Mesenchymal stem cell (in vitro differentiated cells and primary cell): ENCODE measurements around the gene ARFRP1.
A peak's percentile ranks its signal among the peaks of the same experiment; 100 is the strongest.

Experiments
- DNase-seq: peaks from one replicate; pipeline ENCODE4 v3.0.0-alpha.2; 2013
- H2AFZ ChIP-seq: one replicate; pipeline ENCODE4 v1.6.1; 2013; ENCODE audit warnings: low read depth, mild to moderate bottlenecking, control low read depth, inconsistent platforms, low read length, moderate library complexity
- H2AK5ac ChIP-seq: 2 replicates; pipeline ENCODE4 v1.6.1; 2013; ENCODE audit warnings: low read length, moderate library complexity, mild to moderate bottlenecking, inconsistent platforms; ENCODE audit not compliant: severe bottlenecking
- H2BK120ac ChIP-seq: one replicate; pipeline ENCODE4 v1.6.1; 2013; ENCODE audit warnings: low read depth, mild to moderate bottlenecking, inconsistent platforms, low read length, moderate library complexity
- H2BK12ac ChIP-seq, 2 experiments: one replicate each; pipeline ENCODE4 v1.6.1; 2013; ENCODE audit warnings: inconsistent platforms in 2 of 2, low read length in 2 of 2, mild to moderate bottlenecking in 2 of 2, moderate library complexity in 2 of 2, control low read depth in 1 of 2
- H2BK15ac ChIP-seq: one replicate; pipeline ENCODE4 v1.6.1; 2013; ENCODE audit warnings: mild to moderate bottlenecking, low read depth, inconsistent platforms; ENCODE audit not compliant: poor library complexity, severe bottlenecking
- H2BK5ac ChIP-seq: 2 replicates; pipeline ENCODE4 v1.6.1; 2013; ENCODE audit warnings: low read depth, mild to moderate bottlenecking, low read length, control low read depth, inconsistent platforms; ENCODE audit not compliant: poor library complexity, severe bottlenecking
- H3K14ac ChIP-seq, 2 experiments: one replicate each; pipeline ENCODE4 v1.6.1; 2013; ENCODE audit warnings: inconsistent platforms in 2 of 2, low read length in 2 of 2, control low read depth in 1 of 2, mild to moderate bottlenecking in 1 of 2, moderate library complexity in 1 of 2
- H3K18ac ChIP-seq, 2 experiments: one replicate each; pipeline ENCODE4 v1.6.1; 2013; ENCODE audit warnings: inconsistent platforms in 2 of 2, low read length in 2 of 2, control low read depth in 1 of 2, low read depth in 1 of 2, mild to moderate bottlenecking in 1 of 2
- H3K23ac ChIP-seq, 2 experiments: one replicate each; pipeline ENCODE4 v1.6.1; 2013; ENCODE audit warnings: inconsistent platforms in 2 of 2, low read length in 2 of 2, mild to moderate bottlenecking in 2 of 2, moderate library complexity in 2 of 2, control low read depth in 1 of 2
- H3K27ac ChIP-seq: 2 replicates; pipeline ENCODE4 v1.5.1; 2013; ENCODE audit warnings: mild to moderate bottlenecking, moderate library complexity, low read length, control low read depth, inconsistent platforms; ENCODE audit not compliant: poor library complexity, severe bottlenecking
- H3K27me3 ChIP-seq, 2 experiments: 2 replicates each; pipeline versions ENCODE4 v1.6.1 to v1.7.0; 2013; ENCODE audit warnings: low read length in 2 of 2, mild to moderate bottlenecking in 2 of 2, moderate library complexity in 2 of 2, control low read depth in 1 of 2, inconsistent platforms in 1 of 2; ENCODE audit not compliant: control insufficient read depth in 1 of 2, insufficient read depth in 1 of 2
- H3K36me3 ChIP-seq, 2 experiments: 2 replicates each; pipeline versions ENCODE4 v1.6.1 to v1.7.0; 2013; ENCODE audit warnings: low read length in 2 of 2, control low read depth in 1 of 2, inconsistent platforms in 1 of 2, low read depth in 1 of 2, mild to moderate bottlenecking in 1 of 2; ENCODE audit not compliant: insufficient read depth in 2 of 2, control insufficient read depth in 1 of 2
- H3K4ac ChIP-seq, 2 experiments: one replicate each; pipeline ENCODE4 v1.6.1; 2013; ENCODE audit warnings: inconsistent platforms in 2 of 2, low read length in 2 of 2, mild to moderate bottlenecking in 2 of 2, moderate library complexity in 2 of 2, control low read depth in 1 of 2, low read depth in 1 of 2
- H3K4me1 ChIP-seq: 2 replicates; pipeline ENCODE4 v1.6.1; 2013; ENCODE audit warnings: low read depth, low read length, control low read depth; ENCODE audit not compliant: control insufficient read depth, insufficient read depth
- H3K4me2 ChIP-seq: 2 replicates; pipeline ENCODE4 v1.6.1; 2013; ENCODE audit warnings: low read length, mild to moderate bottlenecking, inconsistent platforms; ENCODE audit not compliant: poor library complexity, severe bottlenecking
- H3K4me3 ChIP-seq, 2 experiments: 2 replicates each; pipeline versions ENCODE4 v1.5.1 to v1.7.0; 2013; ENCODE audit warnings: low read length in 2 of 2, mild to moderate bottlenecking in 2 of 2, control low read depth in 1 of 2, low read depth in 1 of 2; ENCODE audit not compliant: insufficient read depth in 1 of 2
- H3K79me1 ChIP-seq: replicated peaks from 2 replicates; pipeline ENCODE4 v1.6.1; 2013; ENCODE audit warnings: mild to moderate bottlenecking, control low read depth, low read length, inconsistent platforms; ENCODE audit not compliant: poor library complexity, severe bottlenecking
- H3K9ac ChIP-seq: 2 replicates; pipeline ENCODE4 v1.7.0; 2013; ENCODE audit warnings: mild to moderate bottlenecking, low read length, moderate library complexity
- H3K9me3 ChIP-seq: 2 replicates; pipeline ENCODE4 v1.7.0; 2013; ENCODE audit warnings: mild to moderate bottlenecking, low read length; ENCODE audit not compliant: control insufficient read depth
- H4K8ac ChIP-seq: one replicate; pipeline ENCODE4 v1.6.1; 2013; ENCODE audit warnings: inconsistent platforms, mild to moderate bottlenecking, low read length, moderate library complexity
- H4K91ac ChIP-seq: one replicate; pipeline ENCODE4 v1.6.1; 2013; ENCODE audit warnings: mild to moderate bottlenecking, low read length, inconsistent platforms
- WGBS: methylation state at CpG from one replicate; pipeline ENCODE4 v1.1.7; 2013; ENCODE audit warnings: mixed read lengths; 5-methylcytosine and 5-hydroxymethylcytosine counted together

The ARFRP1 gene

GRCh38 chr20:63688228-63689045 is 19.3 kb downstream of the ARFRP1 start:
- peak overlapping the region; percentile 44 to 96 for H2BK12ac ChIP-seq
- H3K18ac ChIP-seq, result peak overlapping the region; percentile 62 to 93
- peaks cover 45% of the 10 kb centered on the region for H3K4me1 ChIP-seq
- H3K9ac ChIP-seq, result no peak overlapping the region
- H2AFZ ChIP-seq, result no peak overlapping the region
- H3K27me3 ChIP-seq, result no peaks in the 10 kb centered on the region
- H4K91ac ChIP-seq, result peak overlapping the region; percentile 98
- peak overlapping the region; percentile 86 for H2BK15ac ChIP-seq
- H3K4ac ChIP-seq, result peak overlapping the region; percentile 58 to 65
- no peaks in the 10 kb centered on the region for H3K9me3 ChIP-seq
- H2BK5ac ChIP-seq, result no peak overlapping the region
- 94% methylated on average over 31 of the region's 31 CpGs for WGBS
- peak overlapping the region; percentile 83 for H2BK120ac ChIP-seq
- no peak overlapping the region for H3K27ac ChIP-seq
- H4K8ac ChIP-seq, result peak overlapping the region; percentile 33
- no peak overlapping the region for H3K14ac ChIP-seq
- H3K36me3 ChIP-seq, result peaks cover 4 to 40% of the 10 kb centered on the region in 2 experiments
- no peak overlapping the region for H3K4me2 ChIP-seq
- peak overlapping the region; percentile 55 for H2AK5ac ChIP-seq
- no peak overlapping the region for H3K23ac ChIP-seq
- DNase-seq, result no peak
- H3K4me3 ChIP-seq, result no peak overlapping the region
- peaks cover 4% of the 10 kb centered on the region for H3K79me1 ChIP-seq

GRCh38 chr20:63687419-63688178 is 20.2 kb downstream of the ARFRP1 start:
- Histone ChIP-seq H4K91ac (peak overlapping the region; percentile 98), H2BK12ac (peak overlapping the region; percentile 44 to 96), H3K23ac (peak overlapping the region in 1 of 2 experiments; percentile 46), H3K9ac (peak overlapping the region; percentile 76), H3K27me3 (no peaks in the 10 kb centered on the region), H3K9me3 (no peaks in the 10 kb centered on the region), H3K18ac (peak overlapping the region; percentile 91 to 93), H3K14ac (peak overlapping the region in 1 of 2 experiments; percentile 82), H2AFZ (no peak overlapping the region), H3K27ac (peak overlapping the region; percentile 88), H3K36me3 (peaks cover 4 to 37% of the 10 kb centered on the region in 2 experiments), H2BK120ac (peak overlapping the region; percentile 83), H3K4me1 (peaks cover 52% of the 10 kb centered on the region), H2BK5ac (peak overlapping the region; percentile 26), H3K79me1 (peaks cover 4% of the 10 kb centered on the region), H3K4ac (peak overlapping the region; percentile 69 to 87), H3K4me3 (no peak overlapping the region), H2AK5ac (peak overlapping the region; percentile 84), H3K4me2 (no peak overlapping the region), H2BK15ac (peak overlapping the region; percentile 49), H4K8ac (peak overlapping the region; percentile 96)
- DNase-seq, result no peak
- WGBS, result 99% methylated on average over 29 of the region's 29 CpGs

- Histone ChIP-seq H3K4ac (peak overlapping the region; percentile 69 to 87), H3K14ac (peak overlapping the region in 1 of 2 experiments; percentile 73), H2AFZ (peak overlapping the region; percentile 8), H2BK15ac (peak overlapping the region; percentile 98), H2BK120ac (peak overlapping the region; percentile 83), H3K23ac (peak overlapping the region in 1 of 2 experiments; percentile 46), H4K91ac (peak overlapping the region; percentile 98), H2BK5ac (peak overlapping the region; percentile 26), H2BK12ac (peak overlapping the region; percentile 96), H3K18ac (peak overlapping the region; percentile 91 to 93), H3K4me1 (peaks cover 52% of the 10 kb centered on the region), H3K4me2 (no peak overlapping the region), H3K27me3 (no peaks in the 10 kb centered on the region), H3K79me1 (peaks cover 4% of the 10 kb centered on the region), H3K27ac (peak overlapping the region; percentile 88), H3K9me3 (no peaks in the 10 kb centered on the region), H3K36me3 (peaks cover under 1 to 34% of the 10 kb centered on the region in 2 experiments), H3K4me3 (no peak overlapping the region), H4K8ac (peak overlapping the region; percentile 96), H2AK5ac (peak overlapping the region; percentile 84), H3K9ac (peak overlapping the region; percentile 76)
- 36% methylated on average over 44 of the region's 45 CpGs for WGBS
- DNase-seq, result peak; percentile 96
Measured at GRCh38 chr20:63686492-63687321, 21.1 kb downstream of the ARFRP1 start.
